Hepatocyte (in vitro differentiated cells): ENCODE data around the gene SUMF1.

ENCODE experiments used
- CTCF ChIP-seq: fragments of 200-600 bp; sonication (generic); IDR thresholded peaks from 2 replicates; pipeline ENCODE4 v1.5.1; 2016; ENCODE audit warnings: antibody characterized with exemption, mild to moderate bottlenecking; ENCODE audit not compliant: poor library complexity
- EZH2 ChIP-seq: fragments of 200-600 bp; sonication (generic); IDR thresholded peaks from 2 replicates; pipeline ENCODE4 v1.6.1; 2016; ENCODE audit warnings: antibody characterized with exemption, mild to moderate bottlenecking, borderline replicate concordance
- EZH2phosphoT487 ChIP-seq: fragments of 200-600 bp; sonication (generic); IDR thresholded peaks from one replicate; pipeline ENCODE4 v1.6.1; 2018; ENCODE audit warnings: antibody characterized with exemption, mild to moderate bottlenecking, low read depth, moderate library complexity; ENCODE audit not compliant: unreplicated experiment, severe bottlenecking

- TF ChIP-seq CTCF (no peak), EZH2 (no peak), EZH2phosphoT487 (no peak)
These were observed 2.5 kb downstream of the SUMF1 start for GRCh38 chr3:4464576-4464975.
